NCI-H510A (cell line): ENCODE results near the gene TTLL5.

Experiments
- DNase-seq: peaks from one replicate; lab custom pipeline; 2025; lab: John Stamatoyannopoulos, UW

TTLL5 gene

DNA sequence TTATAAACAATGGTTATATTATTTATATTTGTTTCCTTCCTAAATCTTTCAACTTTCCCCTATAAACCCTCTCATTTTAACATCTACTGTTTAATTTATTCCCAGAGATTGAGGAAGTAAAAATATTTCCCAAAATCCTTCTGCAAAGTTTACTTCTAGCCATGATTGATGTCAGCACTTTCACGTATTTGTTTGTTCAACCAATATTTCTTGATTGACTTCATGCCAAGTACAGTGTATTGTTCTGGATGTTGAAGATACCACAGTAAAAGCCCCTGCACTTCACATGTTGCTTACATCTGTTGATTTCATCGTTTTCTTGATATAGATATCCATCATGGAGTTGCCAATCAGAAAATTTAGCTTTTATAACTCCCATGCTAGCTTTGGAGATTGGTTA, 81.8 kb downstream of the TTLL5 start:
- no peak for DNase-seq

DNA sequence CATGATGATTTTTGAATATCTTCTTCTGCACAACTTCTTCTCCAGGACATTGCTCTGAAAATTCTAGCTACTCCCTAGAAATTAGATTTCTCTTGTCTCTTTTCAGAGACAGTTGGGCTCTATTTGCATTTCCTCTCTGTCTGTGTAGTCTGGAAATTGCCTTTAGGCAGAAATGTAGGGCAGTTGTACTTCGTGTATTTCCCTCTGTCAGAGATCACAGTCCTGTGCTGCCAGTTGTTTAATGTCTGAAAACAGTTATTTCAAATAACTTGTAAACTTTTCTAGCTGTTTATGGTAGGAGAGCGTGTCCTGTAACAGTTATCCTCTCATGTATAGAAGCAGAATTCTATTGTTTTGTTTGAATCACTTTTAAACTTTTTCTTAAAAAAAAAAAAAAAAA, 86.9 kb downstream of the TTLL5 start:
- no peak for DNase-seq

DNA sequence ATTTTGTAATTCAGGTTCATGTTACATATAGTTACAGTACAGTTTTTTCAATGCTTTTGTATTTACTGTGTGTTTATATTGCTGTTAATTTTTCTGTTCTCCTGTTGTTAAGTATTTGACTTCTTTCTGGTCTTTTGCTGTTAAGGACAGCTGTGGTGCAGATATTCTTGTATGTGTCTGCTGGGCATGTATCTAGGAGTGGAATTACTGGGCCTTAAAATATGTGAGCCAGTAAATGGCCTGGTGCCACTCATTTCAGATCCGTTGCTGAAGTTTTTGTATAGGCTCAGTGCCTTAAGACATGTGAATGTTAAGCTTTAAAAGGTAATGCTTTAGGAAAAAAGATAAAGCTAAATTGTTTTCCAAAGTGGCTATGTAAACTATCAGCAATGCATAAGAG, 87.3 kb downstream of the TTLL5 start:
- DNase-seq = no peak

DNA sequence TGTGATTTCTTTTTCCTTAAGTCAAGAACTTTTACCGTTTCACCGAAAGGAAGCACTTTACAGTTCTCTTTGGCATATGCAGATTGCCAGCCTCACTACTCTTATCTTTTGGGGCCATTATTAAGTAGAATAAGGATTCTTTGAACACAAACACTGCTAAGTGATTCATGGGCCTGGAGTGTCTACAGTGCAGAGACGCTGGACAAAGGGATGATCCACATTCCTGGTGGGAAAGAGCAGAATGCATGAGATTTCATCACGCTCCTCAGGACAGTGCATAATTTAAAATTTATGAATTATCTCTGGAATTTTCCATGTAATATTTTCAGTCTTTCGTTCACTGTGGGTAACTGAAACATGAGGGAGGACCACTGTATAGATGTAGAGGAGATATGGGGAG, 90.2 kb downstream of the TTLL5 start:
- DNase-seq = no peak

DNA sequence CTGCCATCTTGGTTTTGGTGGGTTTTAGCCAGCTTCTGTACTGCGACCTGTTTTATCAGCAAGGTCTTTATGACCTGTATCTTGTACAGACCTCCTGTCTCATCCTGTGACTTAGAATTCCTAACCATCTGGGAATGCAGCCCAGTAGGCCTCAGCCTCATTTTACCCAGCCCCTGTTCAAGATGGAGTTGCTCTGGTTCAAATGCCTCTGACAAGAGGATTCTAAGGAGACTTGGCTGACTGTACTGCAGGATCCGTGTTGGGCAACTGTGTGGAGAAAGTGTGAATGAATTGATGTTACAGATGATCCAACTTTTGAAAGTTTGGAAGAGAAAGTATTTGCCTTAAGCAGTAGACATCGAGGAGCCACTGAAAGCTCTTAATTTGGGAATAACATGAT, 91.0 kb downstream of the TTLL5 start:
- no peak for DNase-seq

DNA sequence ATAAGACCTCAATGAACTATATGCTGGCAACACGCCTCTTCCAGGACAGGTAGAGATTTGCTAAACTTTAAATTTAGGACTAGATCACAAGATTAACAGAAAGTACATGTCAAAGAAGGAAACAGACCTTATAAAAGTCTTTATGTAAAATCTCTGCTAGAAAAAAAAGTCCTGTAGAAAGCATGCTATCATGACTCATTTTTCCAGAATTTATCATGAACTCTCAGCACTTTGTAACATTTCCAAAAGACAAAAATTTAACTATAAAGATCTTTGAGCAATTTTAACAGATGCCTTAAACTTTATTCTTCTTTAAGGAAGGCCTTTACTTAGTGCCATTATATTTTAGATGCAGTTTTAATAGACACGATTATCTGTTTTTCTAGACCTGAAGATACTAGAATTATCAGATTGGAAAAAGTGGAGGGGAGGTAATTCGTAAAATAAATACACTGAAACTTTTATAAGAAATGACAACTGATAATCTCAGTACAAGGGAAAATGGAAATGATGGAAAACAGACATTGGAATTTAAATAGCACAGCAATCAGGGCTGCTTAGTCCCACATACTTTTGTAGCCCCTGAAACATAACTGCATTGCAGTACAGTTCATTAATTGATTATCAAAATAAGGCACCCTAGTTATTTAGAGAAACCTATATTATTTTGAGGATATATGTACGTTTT, 92.0 kb downstream of the TTLL5 start:
- DNase-seq = no peak

DNA sequence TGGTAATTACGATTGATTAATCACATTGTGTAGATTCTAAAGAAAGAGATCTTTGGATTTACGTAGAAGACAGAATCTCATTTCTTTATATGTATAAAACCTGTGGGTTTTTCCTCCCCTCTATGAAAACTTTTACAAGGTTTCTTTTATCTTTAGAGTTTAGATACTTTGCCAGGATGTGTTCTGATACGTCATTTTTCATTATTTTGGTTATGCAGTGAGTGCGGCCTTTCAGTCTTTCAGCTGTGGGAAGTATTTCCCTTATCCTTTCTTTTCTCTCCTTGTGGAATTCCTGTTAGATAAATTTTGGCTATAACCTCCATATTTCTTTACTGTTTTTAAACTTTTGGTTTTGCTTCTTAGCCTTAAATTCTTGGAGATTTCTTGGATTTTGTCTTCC, 92.7 kb downstream of the TTLL5 start:
- no peak for DNase-seq

DNA sequence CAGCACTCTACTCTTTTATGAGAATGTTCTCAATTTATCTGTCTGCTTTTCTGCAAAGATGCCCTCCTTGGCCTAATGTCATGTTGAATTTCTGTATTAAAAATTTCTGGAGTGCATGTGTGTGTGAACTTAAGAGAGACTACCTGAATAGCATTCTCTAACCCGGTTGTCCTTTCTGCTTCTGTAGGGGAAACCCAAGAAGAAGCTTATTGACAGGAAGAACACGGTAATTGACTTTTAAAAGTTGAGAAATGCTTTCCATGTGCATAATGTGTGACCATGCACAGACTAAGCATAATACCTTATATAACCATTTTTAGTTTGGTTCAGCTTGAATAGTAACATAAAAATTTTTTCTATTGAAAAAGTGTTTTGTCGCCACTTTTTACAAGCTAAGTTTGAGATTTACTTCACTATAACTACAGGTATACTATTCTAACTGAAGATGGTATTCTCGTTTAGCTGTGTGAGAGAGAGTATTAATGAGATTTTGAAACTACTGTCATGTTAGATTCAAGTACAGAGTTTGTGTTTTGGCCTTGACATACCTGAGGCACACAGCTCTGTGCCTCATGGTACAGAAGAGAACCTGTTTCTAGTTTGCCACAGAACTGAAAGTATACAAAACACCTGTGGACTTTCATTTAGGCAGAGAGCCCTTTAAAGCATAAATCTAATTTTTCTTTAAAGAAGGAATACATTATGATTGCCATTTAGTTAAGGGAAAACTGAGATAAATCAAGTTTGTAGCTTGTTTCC, 96.8 kb downstream of the TTLL5 start:
- DNase-seq = no peak

DNA sequence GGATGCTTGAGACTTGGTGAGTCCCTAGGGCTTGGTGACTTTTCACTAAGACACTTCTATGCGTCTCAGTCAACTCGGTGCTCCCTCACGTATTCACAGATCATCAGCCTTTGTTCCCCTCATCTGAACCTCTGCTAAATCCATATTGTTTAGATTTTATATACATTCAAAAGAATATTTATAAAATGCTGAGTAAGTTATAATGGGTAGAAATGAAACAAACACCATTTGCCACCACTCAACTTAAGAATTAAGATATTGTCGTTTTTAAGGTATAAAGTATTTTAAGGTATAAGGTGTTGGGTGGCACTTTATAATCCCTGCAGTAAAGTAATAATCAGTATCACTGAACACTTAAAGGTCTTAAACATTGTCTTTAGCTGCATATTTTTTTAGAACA, 103.0 kb downstream of the TTLL5 start:
- DNase-seq = no peak

DNA sequence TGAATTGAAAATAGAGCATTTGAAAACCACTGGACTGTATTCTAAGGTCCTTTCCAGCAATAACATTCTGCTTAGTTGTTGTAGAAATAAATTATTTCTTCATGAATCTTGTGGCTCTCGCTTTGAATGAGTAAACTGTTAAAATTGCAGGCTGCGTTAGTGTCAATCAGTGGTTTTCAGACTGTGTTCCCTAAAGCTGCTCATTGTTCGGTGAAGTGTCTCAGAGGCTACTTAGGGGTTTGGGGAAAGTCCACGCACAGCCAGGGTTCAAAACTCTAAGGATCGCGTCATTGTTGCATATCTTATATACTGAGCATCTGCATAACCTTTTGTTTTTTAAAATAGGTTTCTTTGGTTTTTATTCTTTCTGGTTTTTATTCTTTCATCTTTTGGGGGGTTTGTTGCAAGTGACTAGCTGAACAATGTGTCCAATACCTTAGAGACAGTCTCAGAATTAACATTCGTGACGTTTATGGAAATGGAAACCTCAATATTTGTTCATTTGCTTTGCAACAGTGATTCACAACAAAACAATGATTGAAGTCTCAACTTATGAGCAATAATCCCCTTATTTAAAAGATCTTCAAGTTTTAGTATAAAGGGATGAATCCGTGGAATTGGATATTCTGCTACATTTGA, 108.1 kb downstream of the TTLL5 start:
- DNase-seq = no peak

DNA sequence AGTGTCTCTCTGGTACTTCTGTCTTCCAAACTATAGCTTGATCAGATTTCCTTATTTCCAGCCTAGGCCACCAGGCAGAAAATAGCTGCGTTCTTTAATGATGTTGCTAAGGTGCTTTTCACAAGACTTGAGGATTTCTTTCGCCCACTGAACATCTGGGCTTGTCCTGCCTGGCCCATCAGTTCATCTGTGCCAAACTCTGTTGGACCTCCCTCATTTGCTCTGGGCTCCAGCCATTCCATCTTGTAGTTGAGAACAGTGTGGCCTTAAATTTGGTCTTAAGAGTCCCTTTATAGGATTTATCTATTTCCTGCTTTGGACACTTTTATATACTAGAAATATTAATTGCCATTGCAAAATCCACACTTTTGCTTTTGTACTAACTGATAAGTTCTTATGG, 109.6 kb downstream of the TTLL5 start:
- DNase-seq = no peak

DNA sequence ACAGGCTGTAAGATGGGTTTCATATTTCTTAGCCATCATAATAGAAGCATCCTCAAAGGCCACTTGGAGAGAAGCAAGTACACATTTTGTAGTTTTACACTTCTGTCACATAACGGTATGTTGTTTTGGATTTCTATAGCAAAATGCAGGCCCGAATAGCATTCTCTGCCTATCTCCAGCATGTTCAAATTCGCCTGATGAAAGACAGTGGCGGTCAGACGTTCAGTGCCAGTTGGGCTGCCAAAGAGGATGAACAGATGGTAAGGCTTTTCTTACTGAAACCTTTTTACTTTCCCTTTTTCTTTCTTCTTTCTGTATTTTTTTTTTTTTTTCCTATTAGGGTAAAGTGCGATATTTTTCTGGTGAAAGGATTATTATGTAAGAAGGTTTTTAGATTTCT, 110.5 kb downstream of the TTLL5 start:
- no peak for DNase-seq

DNA sequence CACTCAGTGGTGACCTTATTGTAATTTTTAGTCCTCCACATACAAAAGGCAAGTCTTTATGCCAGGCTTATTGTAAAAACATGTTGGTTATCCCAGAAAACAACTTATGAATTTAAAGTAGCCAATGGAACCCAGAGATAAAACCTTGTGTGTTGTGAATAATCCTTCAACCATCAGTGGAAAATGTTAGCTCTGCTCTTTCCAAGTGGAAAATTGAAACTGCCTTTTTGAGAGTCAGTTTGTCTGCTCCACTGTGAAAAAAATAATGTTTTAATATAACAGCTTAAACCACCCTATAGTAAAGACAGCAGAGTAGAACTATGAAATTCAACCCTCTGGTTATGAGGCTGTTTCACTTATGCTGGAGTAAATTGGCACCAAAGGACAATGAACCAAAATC, 112.0 kb downstream of the TTLL5 start:
- DNase-seq = no peak

DNA sequence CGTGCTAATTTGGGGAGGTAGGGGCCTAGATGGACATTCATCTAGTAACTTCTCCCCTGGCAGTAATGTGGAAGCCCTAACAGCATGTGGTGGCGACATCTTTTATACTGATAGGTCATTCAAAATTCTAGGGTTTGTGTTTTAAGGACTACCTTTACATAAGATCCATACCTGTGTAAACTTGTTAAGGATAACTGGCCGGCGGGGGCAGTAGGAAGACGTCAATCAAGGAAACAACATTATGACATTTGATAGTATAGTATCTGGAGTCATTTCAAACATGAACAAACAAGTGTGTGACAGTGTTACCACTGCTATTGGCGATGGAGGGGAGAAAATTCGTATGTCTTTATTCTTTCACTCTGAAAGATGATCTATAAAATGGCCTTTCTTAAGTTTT, 120.0 kb downstream of the TTLL5 start:
- DNase-seq = no peak

DNA sequence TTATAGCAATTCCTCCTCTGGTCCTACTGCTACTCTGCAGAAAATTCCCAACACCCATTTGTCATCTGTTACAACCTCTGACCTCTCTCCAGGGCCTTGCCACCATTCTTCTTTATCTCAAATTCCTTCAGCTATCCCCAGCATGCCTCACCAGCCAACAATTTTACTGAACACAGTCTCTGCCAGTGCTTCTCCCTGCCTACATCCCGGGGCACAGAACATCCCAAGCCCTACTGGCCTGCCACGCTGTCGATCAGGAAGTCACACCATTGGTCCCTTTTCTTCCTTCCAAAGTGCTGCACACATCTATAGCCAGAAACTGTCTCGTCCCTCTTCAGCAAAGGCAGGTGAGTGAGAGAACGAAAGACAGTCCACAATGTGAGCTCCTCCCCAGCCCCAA, 122.1 kb downstream of the TTLL5 start:
- DNase-seq = no peak

DNA sequence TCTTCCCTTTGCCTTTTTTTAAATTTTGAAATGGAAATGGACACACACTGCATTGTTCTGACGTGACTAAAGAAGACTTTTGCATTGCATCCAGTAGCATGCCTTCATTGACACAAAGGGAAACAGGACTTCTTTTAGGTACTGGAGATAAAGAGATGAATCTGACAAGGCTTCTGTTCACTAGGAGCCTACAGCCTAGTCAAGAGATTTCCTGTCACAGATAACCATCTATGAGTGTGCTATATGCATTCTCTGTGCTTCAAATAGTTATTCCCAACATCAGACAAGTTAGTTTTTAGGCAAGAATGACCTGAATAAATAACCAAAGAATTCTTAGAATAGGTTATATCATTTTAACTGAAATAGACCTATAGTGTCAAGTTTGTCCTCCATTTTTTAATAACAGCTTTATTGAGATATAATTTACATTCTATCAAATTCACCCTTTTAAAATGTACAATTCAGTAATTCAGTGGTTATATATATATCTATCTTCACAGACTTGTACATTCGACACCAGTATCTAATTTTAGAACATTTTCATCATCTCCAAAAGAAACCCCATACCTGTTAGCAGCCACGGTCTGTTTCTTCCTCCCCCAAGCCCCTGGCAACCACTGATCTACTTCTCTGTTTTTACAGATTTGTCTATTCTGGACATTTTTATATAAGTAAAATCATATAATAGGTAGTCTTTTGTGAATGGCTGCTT, 122.7 kb downstream of the TTLL5 start:
- DNase-seq = no peak

DNA sequence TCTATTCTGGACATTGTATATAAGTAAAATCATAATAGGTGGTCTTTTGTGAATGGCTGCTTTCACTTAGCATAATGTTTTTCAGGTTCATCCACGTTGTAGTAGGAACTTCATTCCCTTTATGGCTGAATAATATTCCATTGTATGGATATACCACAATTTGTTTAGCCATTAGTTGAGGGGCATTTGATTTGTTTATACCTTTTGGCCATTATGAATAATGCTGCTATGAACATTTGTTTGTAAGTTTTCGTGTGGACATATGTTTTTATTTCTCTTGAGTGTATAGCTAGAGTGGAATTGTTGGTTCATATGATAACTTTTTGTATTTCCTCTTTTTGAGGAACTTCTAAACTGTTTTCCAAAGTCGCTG, 123.3 kb downstream of the TTLL5 start:
- DNase-seq = no peak

DNA sequence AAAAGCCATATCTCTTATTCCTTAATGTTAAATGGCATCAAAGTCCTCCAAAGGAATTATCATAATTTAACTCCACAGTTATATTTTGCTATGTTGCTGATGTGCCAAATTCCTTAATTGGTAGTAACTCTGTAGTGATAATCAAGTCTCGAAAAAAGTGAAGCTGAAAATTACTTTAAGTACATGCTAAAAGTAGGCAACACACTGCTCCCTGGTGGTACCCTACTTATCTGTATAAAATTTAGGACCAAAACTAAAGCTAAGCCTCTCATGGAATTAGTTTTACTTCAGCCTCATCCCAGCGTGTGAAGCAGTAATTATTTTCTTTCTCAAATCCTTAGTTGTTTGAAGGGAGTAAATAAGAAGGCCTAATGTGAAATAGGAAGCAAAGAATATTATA, 132.8 kb downstream of the TTLL5 start:
- DNase-seq = no peak

DNA sequence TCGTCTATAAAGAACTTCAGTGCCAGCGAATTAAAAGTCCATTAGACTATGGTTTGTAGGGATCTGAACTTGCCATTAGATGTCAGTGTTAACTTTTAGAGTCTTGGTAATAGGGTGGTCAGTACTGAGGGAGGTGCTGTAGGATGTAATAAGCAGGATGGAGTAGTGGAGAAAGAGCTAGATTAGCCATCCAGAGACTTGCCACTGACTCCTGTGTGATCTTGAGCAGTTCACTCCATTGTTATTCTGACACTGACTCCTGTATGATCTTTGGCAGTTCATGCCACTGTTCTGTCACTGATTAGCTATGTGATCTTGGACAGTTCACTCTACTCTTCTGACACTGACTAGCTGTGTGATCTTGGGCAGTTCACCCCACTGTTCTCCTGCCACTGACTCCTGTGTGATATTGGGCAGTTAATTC, 133.6 kb downstream of the TTLL5 start:
- no peak for DNase-seq

DNA sequence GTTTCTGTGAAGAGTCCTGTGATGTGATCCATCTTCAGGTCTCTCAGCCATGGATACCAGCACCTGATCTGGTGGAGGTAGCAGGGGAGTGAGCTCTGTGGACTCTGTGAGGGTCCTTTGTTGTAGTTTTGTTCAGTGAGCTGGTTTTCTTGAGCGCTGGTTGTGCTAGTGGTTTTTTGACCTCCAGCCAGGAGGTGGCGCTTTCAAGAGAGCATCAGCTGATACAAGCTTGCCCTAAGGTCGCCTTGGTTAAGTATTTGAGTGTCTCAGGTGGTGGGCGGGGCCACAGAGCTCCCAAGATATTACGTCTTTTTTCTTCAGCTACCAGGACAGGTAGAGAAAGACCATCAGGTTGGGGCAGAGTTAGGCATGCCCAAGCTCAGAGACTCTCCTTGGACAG, 139.7 kb downstream of the TTLL5 start:
- DNase-seq = no peak

DNA sequence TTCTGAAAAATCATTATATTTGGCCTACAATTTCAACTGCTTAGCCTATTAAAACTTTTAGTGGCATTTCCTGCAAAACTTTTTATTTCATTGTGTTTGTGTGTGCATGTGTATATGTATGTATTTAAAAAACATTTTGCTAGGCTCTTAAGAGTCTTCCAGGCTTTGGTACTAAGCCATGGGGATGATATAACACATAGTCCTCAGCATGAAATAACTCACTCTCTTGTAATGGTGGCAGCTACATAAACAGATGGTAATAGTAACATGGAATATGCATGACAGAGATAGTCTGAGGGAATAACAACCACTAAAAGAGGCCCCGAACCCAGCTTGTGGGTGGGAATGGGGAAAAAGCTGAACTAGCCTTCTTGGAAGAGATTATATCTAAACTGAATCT, 141.4 kb downstream of the TTLL5 start:
- DNase-seq = no peak

DNA sequence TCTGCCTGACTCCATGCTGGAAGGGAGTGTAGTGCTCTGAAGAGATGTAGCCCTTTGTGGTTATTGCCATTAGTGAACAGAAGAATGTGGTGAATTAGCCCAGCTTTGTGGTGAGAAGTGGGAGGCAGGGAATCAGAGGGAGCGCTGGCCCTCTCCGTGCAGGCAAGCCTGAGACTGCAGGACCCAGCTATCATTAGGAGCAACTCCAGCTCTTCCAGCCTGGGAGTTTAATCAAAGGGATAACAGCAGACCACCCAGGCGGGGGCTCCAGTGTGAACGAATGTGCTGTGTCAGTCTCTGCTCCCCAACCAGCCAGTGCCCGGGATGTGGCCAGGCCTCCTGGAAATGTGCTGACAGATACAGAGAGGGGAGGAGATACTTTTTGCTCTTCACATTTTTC, 142.7 kb downstream of the TTLL5 start:
- no peak for DNase-seq
